Endothelial cell of umbilical vein (primary cell): ENCODE measurements around the gene PRLR. TPM values are rescaled to one million over a fixed set of nuclear protein-coding genes. Genes with fewer than 3 reads are reported as not detected.

ENCODE experiments used
- BruUV-seq: library from RNA; stranded (reverse); fragments of 400-500 nt; replicated peaks from 2 replicates; lab custom pipeline; 2021; lab: Mats Ljungman, UMichigan
- CTCF ChIA-PET: fragments of 300-600, 350-600 bp; sonication (Branson Sonifier 250); formaldehyde crosslinking; loops from one replicate; lab custom pipeline; 2021; ENCODE audit warnings: antibody characterized with exemption, inconsistent platforms; lab: Charles Lee
- POLR2A ChIA-PET: fragments of 300-600, 350-600 bp; sonication (Branson Sonifier 250); formaldehyde crosslinking; loops from one replicate; lab custom pipeline; 2021; ENCODE audit warnings: antibody characterized with exemption, inconsistent platforms; lab: Charles Lee
- DNase-seq: peaks from one replicate; pipeline ENCODE4 v3.0.0-alpha.2; 2011; ENCODE audit warnings: low read depth, low spot score
- FAIRE-seq: peaks from 2 replicates; lab custom pipeline; 2011; peaks lifted over from hg19 to GRCh38; lab: Jason Lieb, UNC
- H2AFZ ChIP-seq: 2 replicates; pipeline ENCODE4 v1.6.0; 2012; ENCODE audit warnings: low read depth, low read length, control low read depth, inconsistent platforms
- H3K27ac ChIP-seq: 2 replicates; pipeline ENCODE4 v1.5.1; 2011; ENCODE audit warnings: low read depth, mild to moderate bottlenecking, control low read depth, low read length, moderate library complexity; ENCODE audit not compliant: insufficient read depth
- H3K27me3 ChIP-seq, 2 experiments: 2 replicates each; pipeline versions ENCODE4 v1.6.0 to v1.6.1; 2011; ENCODE audit warnings: low read length in 2 of 2, mixed read lengths in 1 of 2; ENCODE audit not compliant: control insufficient read depth in 2 of 2, insufficient read depth in 2 of 2
- H3K36me3 ChIP-seq, 2 experiments: 2 replicates in 1 of 2; 3 replicates in 1 of 2; pipeline ENCODE4 v1.5.1; 2011; ENCODE audit warnings: low read length in 2 of 2, mild to moderate bottlenecking in 1 of 2, moderate library complexity in 1 of 2; ENCODE audit not compliant: control insufficient read depth in 2 of 2, insufficient read depth in 2 of 2; ENCODE audit errors: extremely low read depth in 1 of 2
- H3K4me1 ChIP-seq: 3 replicates; pipeline ENCODE4 v1.5.1; 2011; ENCODE audit warnings: mild to moderate bottlenecking, low read length; ENCODE audit not compliant: control insufficient read depth, insufficient read depth; ENCODE audit errors: extremely low read depth
- H3K4me2 ChIP-seq: 2 replicates; pipeline ENCODE4 v1.6.1; 2011; ENCODE audit warnings: low read length, control low read depth, mixed read lengths; ENCODE audit not compliant: insufficient read depth
- H3K4me3 ChIP-seq, 3 experiments: fragments of 200-600 bp in 1 of 3; sonication (generic), shearing (Covaris generic) in 1 of 3; replicated peaks in 1 of 3; 2 replicates each; pipeline ENCODE4 v1.5.1; 2011 to 2016; ENCODE audit warnings: control low read depth in 3 of 3, low read length in 3 of 3, mild to moderate bottlenecking in 2 of 3, inconsistent platforms in 1 of 3, low read depth in 1 of 3, moderate library complexity in 1 of 3; ENCODE audit not compliant: insufficient read depth in 1 of 3
- H3K79me2 ChIP-seq: 2 replicates; pipeline ENCODE4 v1.6.0; 2012; ENCODE audit warnings: low read length, inconsistent platforms; ENCODE audit not compliant: control insufficient read depth, insufficient read depth
- H3K9ac ChIP-seq: replicated peaks from 2 replicates; pipeline ENCODE3; 2011; ENCODE audit warnings: low read length, control low read depth; ENCODE audit not compliant: insufficient read depth; ENCODE audit errors: extremely low read depth
- H3K9me1 ChIP-seq: replicated peaks from 3 replicates; pipeline ENCODE4 v1.6.0; 2011; ENCODE audit warnings: mild to moderate bottlenecking, low read length; ENCODE audit not compliant: control insufficient read depth, insufficient read depth; ENCODE audit errors: extremely low read depth
- H3K9me3 ChIP-seq: replicated peaks from 2 replicates; pipeline ENCODE4 v1.5.1; 2012; ENCODE audit warnings: low read length, inconsistent platforms; ENCODE audit not compliant: control insufficient read depth, insufficient read depth
- H4K20me1 ChIP-seq: replicated peaks from 2 replicates; pipeline ENCODE3; 2011; ENCODE audit warnings: mild to moderate bottlenecking, low read length; ENCODE audit not compliant: control insufficient read depth, insufficient read depth; ENCODE audit errors: extremely low read depth
- CTCF ChIP-seq, 2 donors: IDR thresholded peaks; 1 replicate in 1 of 2; 2 replicates in 1 of 2; pipeline ENCODE4 v1.5.1; 2011; ENCODE audit warnings: low read length in 2 of 2, mild to moderate bottlenecking in 2 of 2, moderate library complexity in 2 of 2, control low read depth in 1 of 2, inconsistent platforms in 1 of 2, low read depth in 1 of 2; ENCODE audit not compliant: insufficient read depth in 1 of 2; ENCODE audit errors: extremely low read depth in 1 of 2
- EZH2 ChIP-seq: IDR thresholded peaks from 2 replicates; pipeline ENCODE4 v1.6.1; 2012; ENCODE audit warnings: borderline replicate concordance, low read depth, mild to moderate bottlenecking, moderate library complexity, low read length, inconsistent platforms; ENCODE audit not compliant: severe bottlenecking
- FOS ChIP-seq: IDR thresholded peaks from 2 replicates; pipeline ENCODE4 v1.6.1; 2011; ENCODE audit warnings: mild to moderate bottlenecking, low read length, moderate library complexity, borderline replicate concordance; ENCODE audit not compliant: insufficient read depth
- GATA2 ChIP-seq: IDR thresholded peaks from 2 replicates; pipeline ENCODE4 v1.7.0; 2011; ENCODE audit warnings: low read depth, mild to moderate bottlenecking, moderate library complexity, mixed read lengths, low read length; ENCODE audit not compliant: insufficient read length, insufficient read depth
- JUN ChIP-seq: IDR thresholded peaks from 2 replicates; pipeline ENCODE4 v1.6.1; 2011; ENCODE audit warnings: borderline replicate concordance, low read depth; ENCODE audit not compliant: insufficient read length, insufficient read depth
- MAX ChIP-seq: IDR thresholded peaks from 2 replicates; pipeline ENCODE4 v1.6.1; 2011; ENCODE audit not compliant: insufficient read depth, insufficient read length
- MYC ChIP-seq: IDR thresholded peaks from one replicate; pipeline ENCODE4 v1.6.1; 2011; ENCODE audit warnings: mild to moderate bottlenecking, low read depth, low read length
- POLR2A ChIP-seq: IDR thresholded peaks from 2 replicates; pipeline ENCODE4 v1.6.1; 2012; ENCODE audit warnings: low read depth, mild to moderate bottlenecking, control low read depth, low read length
- POLR2AphosphoS5 ChIP-seq: IDR thresholded peaks from 2 replicates; pipeline ENCODE4 v1.6.1; 2012; ENCODE audit warnings: low read depth, mild to moderate bottlenecking, control low read depth, low read length, moderate library complexity; ENCODE audit not compliant: insufficient read depth
- dilution Hi-C: fragments of 300-500 bp; cut with MboI; formaldehyde crosslinking; loops from one replicate; pipeline ENCODE4 v1.15.0; 2019; ENCODE audit warnings: low sequenced_read_pairs; ENCODE audit not compliant: extremely low pct_ligation_motif_present
- intact Hi-C: fragments of 100-400 bp; cut with micrococcal nuclease; formaldehyde crosslinking; loops from one replicate; pipeline ENCODE4 v1.10.0; 2022
- polyA plus RNA-seq, 4 experiments: library from polyadenylated mRNA; depleted of rRNA in 3 of 4; stranded (reverse) in 3 of 4; unstranded in 1 of 4; fragments of >200 nt; gene quantifications; 2 replicates each; pipeline versions ENCODE4 v1.2.1 to v1.2.3, GENCODE V29; 2011 to 2012; ENCODE audit warnings: missing spikeins in 1 of 4
- total RNA-seq: library from RNA; stranded (reverse); gene quantifications from 2 replicates; pipeline ENCODE4 v1.2.3, GENCODE V29; 2021

PRLR gene
- total and polyA plus RNA-seq, 2 donors (not counting 3 experiments of a cell fraction or from before 2014, with no cell fraction given) = not detected

- no peak for DNase-seq
- Histone ChIP-seq H3K79me2 (no peaks in the 10 kb centered on the region), H4K20me1 (no peaks in the 10 kb centered on the region), H3K4me3 (no peak overlapping the region), H3K27ac (no peak overlapping the region), H3K4me1 (no peaks in the 10 kb centered on the region), H3K9me3 (no peaks in the 10 kb centered on the region), H3K4me2 (no peak overlapping the region), H3K9me1 (no peaks in the 10 kb centered on the region), H3K27me3 (peaks cover 0 to 2% of the 10 kb centered on the region in 2 experiments), H3K36me3 (no peaks in the 10 kb centered on the region), H2AFZ (no peak overlapping the region), H3K9ac (no peak overlapping the region)
- no TSS peak for BruUV-seq
- dilution Hi-C loops = no loop called here
- FAIRE-seq = no peak
- intact Hi-C loops = no loop called here
- POLR2A ChIA-PET = no interaction called here
- CTCF ChIA-PET = interaction anchor here (2.2 kb wide), 1 partner anchor 10 kb away, joined by 8 read pairs; no protein-coding TSS in a partner anchor
- TF ChIP-seq MAX = no peak
- no peak for TF ChIP-seq JUN
- TF ChIP-seq POLR2AphosphoS5 = no peak
- no peak for TF ChIP-seq EZH2
- TF ChIP-seq MYC = no peak
- TF ChIP-seq POLR2A = no peak
- no peak for TF ChIP-seq CTCF (IDR thresholded peaks at IDR 0.05; ENCODE audit: extremely low read depth in 1 of 2, insufficient read depth in 1 of 2, low read depth in 1 of 2, low read length in 2 of 2)
- TF ChIP-seq GATA2 = no peak
- TF ChIP-seq FOS = no peak
These were observed 217.5 kb downstream of the PRLR start for GRCh38 chr5:35012796-35013195.
